GM12872 (cell line): ENCODE results near the gene OSTC.

Experiments used
- CTCF ChIP-seq: IDR thresholded peaks from 3 replicates; pipeline ENCODE4 v1.5.1; 2011; ENCODE audit warnings: low read depth, mild to moderate bottlenecking, low read length, moderate library complexity; ENCODE audit not compliant: insufficient read depth

OSTC gene

GRCh38 chr4:108650212-108651013 is at the start of gene OSTC:
Gene OSTC (plus strand): TSS chr4:108650599. CDS start chr4:108650656, 57 bp downstream.
- TF ChIP-seq CTCF: no peak

- no peak for TF ChIP-seq CTCF
Measured at GRCh38 chr4:108601106-108601505, 49.3 kb upstream of the OSTC start.

- no peak for TF ChIP-seq CTCF
Measured at GRCh38 chr4:108601532-108601931, 48.9 kb upstream of the OSTC start.

GRCh38 chr4:108602163-108602562 is 48.2 kb upstream of the OSTC start:
- TF ChIP-seq CTCF: no peak

GRCh38 chr4:108607079-108607815 is 43.2 kb upstream of the OSTC start:
- no peak for TF ChIP-seq CTCF

- no peak for TF ChIP-seq CTCF
Measured at GRCh38 chr4:108611365-108611764, 39.0 kb upstream of the OSTC start.

- no peak for TF ChIP-seq CTCF
Measured at GRCh38 chr4:108612365-108612764, 38.0 kb upstream of the OSTC start.
